NCI-H128 (cell line): Measurements from ENCODE around the gene PIGK.

Source experiments
- DNase-seq: peaks from one replicate; lab custom pipeline; 2025; ENCODE audit not compliant: unreplicated experiment; lab: John Stamatoyannopoulos, UW

PIGK gene

DNA sequence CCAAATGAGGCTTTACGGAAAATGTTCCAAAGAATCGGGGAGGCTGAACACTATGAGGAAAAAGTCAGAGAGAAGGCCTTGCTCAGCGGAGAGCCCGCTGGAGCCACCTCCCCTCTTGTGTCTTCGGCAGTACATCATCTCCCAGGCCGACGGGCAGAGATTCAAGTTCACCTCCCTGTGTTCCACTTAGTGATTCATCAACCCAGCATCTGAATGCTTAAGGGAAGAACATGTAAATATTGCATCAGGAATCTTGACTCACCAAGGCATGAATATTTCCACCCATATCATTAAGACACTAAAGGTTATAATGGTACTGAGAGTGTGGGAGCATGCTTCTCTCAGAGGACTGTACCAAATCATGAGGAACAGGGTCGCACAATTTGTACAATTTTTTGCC is 179.5 kb downstream of the PIGK start:
- DNase-seq = no peak

DNA sequence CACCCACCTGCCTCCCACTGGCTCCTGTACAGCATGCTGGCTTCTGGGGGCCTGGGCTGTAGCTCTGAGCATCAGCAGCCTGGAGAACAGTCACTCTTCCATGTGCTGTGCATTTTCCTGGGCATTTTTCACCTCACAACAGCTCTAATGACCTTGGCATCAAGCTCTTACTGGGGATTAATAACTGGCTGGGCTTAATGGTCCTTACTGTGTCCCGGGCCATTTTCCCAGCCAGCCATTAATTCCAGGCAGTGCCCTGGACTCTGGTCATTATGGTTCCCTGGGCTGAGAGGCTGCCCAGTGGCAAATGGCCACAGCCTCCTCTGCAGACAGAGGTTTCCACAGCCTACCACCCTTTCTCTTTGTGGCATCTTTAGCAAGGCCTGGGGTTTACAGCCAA is 180.1 kb downstream of the PIGK start:
- no peak for DNase-seq
